ENCODE data around the gene ARVCF. TPM values are rescaled to one million over a fixed set of nuclear protein-coding genes. Genes with fewer than 3 reads are reported as not detected.

ARVCF gene
- total and polyA plus RNA-seq, 2 of the 8 experiments (the other 6 are each of a cell fraction or from before 2014, with no cell fraction given) = 31.0 to 43.2 TPM

GRCh38 chr22:19992921-19993355, 23.7 kb downstream of the ARVCF start (continued):
- no peak for TF ChIP-seq KDM1A (IDR thresholded peaks at IDR 0.05; ENCODE audit: borderline replicate concordance, low read length)
- TF ChIP-seq JUN (IDR thresholded peaks at IDR 0.05; ENCODE audit: low read depth, low read length) = no peak
- no peak for TF ChIP-seq TAF7 (optimal IDR thresholded peaks at IDR 0.05; ENCODE audit: borderline replicate concordance, low read depth, low read length)
